GM18909 (cell line): Measurements from ENCODE around the gene IGHMBP2.
"Not testable (repeated sequence)": the region's sequence is repeated elsewhere in the genome, so short reads cannot be mapped to it uniquely, and the experiment has no call there.

Experiments
- ATAC-seq: cut with Tn5 transposase; IDR thresholded peaks from one replicate; pipeline ENCODE4 v1.9.1; 2021; ENCODE audit warnings: mild to moderate bottlenecking; ENCODE audit not compliant: unreplicated experiment, poor library complexity

Gene IGHMBP2

DNA sequence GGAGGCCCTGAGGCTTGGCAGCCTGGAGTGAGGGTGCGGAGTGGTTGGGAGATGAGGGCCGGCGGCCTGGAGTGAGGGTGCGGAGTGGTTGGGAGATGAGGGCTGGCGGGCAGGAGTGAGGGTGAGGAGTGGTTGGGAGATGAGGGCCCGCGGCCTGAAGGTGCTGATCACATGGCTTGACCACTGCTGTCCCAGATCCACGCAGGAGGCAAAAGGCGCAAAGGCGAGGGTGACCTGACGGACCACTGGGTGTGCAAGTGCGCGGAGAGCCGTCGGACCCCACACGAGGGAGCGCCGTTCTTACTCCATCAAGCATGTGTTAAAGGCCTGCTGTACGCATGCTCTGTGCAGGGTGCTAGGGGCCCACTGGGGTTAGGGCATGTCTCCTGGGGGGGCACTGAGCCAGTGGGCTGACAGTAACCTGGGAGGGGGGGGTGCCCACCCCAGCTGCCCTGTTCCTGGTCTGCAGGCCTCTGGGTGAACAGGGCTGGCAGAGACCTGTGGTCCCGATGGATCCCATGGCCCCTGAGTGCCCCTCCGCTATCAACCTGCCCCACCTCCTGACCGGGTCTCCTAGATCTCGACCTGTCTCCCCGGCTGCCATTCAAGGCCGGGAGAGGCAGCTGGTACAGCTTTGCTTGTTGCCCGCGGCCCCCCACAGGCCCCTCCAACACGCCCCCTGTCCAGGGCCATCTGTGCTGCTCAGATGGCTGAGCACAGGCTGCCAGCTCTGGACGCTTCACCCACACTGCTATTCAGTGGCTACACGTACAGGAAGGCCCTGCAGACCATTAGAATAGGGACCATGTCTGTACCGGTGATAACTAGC lies 56.0 kb downstream of the IGHMBP2 start:
- no peak for ATAC-seq

DNA sequence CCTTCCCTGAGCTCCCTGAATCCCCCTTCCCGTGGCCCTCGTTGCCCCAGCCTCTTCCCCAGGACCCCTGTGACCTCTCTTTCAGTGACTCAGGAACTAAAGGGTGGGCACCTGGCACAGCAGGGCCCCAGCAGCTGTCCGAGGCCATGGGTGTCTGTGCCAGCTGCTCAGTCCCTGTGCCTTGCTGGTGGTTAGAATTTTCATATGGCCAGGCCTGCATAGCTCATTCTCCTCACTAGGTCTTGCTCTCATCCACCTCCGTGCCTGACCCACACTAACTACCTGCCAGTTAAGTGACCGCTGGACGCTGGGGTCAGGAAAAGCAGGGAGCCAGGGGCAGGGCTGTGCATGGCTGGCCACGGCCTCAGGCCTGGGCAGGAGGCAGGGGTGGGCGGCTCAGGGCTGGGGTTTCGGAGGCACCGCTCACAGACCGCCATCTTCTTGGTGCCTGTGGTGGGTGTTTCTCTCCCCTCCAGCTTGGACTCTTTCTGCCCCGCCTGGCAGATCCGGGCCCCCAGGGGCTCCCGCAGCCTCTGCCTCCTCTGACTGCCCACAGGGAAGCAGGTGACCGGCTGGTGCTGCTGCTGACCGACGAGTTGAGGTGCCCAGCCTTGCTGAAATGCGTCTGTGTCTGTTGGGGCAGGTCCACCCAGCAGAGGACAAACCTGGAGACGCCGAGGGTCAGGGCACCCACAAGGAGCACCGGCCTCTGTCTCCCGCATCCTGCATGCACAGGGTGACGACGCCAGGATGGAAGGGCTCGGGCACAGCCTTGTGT lies 56.8 kb downstream of the IGHMBP2 start:
- ATAC-seq: no peak

DNA sequence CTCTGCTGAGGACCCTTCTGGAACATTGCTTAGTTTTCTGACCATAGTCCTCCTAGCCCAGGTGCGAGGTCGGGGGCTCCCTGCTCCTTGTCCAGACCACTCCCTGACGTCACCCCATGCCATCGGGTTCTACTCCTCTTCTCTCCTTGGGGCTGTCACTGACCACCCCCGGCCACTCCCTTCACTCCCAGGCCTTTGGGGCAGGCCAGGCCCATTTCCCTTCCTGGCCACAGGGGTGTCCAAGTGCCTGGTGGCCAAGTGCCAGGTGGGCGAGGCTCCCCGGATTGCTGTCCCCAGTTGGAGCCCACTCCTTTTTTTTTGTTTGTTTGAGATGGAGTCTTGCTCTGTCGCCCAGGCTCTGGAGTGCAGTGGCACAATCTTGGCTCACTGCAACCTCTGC lies 57.6 kb downstream of the IGHMBP2 start:
- ATAC-seq: no peak

DNA sequence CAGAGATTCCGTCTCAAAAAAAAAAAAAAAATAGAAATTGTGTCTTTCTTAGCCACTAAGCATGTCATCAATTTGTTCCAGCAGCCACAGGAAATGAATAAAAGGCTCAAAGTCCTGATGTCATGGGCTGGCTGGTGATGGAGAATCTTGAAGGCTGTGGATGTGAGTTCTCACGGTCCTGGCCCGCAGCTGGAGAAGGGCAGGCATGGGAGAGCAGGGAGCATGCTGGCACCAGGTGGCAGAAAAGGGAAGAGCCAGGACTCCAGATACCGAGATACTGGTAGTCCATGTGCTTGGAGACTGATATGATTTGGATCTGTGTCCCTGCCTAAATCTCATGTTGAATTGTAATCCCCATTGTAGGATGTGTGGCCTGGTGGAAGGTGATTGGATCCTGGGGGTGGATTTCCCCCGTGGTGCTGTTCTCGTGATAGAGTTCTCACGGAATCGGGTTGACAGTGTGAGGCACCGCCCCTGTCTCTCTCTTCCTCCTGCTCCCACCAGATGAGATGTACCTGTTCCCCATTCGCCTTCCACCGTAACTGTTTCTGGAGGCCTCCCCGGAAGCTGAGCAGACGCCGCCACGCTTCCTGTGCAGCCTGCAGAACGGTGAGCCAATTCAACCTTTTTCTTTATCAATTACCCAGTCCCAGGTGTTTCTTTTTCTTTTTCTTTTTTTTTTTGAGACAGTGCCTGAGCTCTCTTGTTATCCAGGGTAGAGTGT lies 59.0 kb downstream of the IGHMBP2 start:
- ATAC-seq: no peak

DNA sequence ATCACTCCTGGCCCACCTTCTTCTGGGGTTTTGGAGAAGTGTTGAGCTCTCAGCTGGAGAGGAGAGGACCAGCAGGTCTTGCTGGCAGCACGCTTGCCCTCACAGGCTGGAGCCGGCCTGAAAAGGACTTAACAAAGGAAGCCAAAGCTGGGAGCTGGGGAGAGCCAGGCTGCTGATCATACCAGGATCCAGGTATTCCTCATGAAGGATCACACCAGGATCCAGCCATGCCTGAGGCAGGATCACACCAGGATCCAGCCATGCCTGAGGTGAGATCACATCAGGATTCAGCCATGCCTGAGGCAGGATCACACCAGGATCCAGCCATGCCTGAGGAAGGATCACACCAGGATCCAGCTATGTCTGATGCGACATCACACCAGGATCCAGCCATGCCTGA lies 60.1 kb downstream of the IGHMBP2 start:
- ATAC-seq: no peak

- ATAC-seq: no peak
Observed at GRCh38 chr11:68965901-68966853, 62.5 kb downstream of the IGHMBP2 start.

GRCh38 chr11:68966894-68967780 lies 63.4 kb downstream of the IGHMBP2 start:
- no peak for ATAC-seq

DNA sequence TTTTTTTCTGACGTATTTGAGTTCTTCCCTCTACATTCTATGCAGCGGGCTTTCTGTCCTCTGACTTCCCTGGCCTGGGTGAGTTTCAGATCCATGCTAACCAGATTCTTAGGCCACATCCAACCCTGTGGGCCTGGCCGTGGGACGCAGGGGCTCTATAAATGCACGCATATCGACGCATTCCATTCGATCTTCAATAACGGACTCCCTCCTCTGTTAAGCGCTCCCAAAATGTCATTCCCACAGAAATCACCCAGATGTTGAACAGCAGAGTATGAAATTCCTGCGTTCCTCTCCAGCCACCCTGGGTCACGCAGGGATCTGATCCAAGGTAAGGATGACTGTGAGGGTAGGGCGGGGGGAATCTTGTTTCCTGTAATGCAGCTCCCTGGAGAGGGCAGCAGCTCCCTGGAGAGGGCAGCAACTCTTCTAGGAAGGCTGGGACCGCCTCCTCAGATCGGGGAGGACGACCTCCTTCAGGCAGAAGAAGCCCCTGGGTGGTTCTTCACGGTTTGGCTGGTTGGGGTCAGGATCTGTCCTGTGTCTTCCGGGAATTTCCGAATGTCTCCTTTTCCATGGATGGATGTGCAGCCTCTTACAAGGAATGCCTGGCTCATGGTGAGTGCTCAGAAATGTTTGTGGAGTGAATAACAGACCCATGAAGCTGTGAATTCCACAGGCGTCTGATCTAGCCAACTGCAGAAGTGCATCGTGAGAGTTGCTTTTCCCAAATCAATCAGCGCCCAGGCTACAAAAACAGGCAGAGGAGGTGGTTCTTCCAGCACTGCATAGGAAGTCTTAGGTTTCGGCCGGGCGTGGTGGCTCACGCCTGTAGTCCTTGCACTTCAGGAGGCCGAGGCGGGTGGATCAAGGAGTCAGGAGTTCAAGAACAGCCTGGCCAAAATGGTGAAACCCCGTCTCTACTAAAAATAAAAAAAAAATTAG lies 64.9 kb downstream of the IGHMBP2 start:
- no peak for ATAC-seq

DNA sequence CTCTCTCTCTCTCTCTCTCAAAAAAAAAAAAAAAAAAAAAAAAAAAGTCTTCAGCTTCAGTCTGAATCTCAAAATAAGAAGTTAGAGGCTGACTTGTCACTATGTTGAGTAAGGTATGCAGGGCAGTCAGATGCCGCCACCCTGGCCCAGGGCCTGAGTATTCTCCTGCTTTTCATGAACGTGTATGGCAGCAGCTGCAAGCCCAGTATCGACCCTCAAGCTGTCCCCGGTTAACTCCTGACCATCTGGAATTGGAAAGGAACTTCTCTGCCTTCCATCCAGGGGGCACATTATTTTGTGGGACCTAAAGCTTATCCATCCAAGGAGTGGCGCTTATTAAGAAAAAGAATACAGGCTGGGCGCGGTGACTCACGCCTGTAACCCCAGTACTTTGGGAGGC lies 65.7 kb downstream of the IGHMBP2 start:
- no peak for ATAC-seq

DNA sequence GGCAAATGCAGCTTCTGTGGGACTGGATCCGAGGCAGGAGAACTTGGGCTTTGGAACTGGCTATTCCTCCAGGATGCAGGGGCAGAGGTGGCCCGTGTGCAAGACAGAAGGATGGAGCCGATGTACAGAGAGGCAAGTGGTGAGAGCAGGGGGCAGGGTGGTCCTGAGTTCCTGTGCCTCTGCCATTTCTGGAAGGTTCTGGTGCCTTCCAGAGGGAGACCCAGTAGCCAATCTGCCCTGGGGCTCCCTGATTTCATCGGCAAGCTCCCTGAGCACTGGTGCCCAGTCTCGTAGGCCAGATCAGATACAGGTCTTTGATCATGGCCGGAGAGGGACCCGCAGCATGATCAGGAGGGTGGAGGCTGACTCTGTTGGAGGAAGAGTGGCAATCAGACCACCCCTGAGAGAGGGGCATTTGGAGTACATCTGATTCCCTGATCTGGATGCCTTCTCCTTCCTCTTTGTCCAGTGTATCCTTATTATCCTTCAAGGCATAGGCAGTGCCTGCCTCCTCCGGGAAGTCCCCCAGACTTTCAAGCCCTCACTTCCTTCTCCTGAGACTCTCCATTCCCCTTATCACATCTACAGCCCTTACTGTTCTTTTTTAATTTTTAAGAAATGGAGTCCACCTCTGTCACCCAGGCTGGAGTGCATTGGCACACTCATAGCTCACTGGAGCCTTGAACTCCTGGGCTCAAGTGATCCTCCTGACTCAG lies 67.4 kb downstream of the IGHMBP2 start:
- no peak for ATAC-seq

DNA sequence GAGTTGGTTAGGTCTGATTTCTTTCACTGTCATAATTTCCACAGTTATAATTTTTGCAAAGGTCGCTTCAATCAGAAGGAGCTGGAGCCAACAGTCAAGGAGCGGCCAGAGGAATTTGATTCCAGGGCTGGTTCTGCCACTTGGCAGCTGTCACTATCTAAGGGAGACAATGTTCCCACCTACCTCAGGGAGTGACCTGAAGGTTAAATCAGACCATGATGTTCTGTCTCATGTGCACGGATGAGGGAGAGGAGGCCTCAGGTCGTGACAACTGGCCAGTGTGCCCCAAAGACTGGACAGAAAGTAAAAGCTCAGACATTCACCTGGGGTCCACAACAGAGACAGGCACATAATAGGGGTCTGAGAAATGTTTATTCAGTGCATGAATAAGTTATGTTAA lies 69.5 kb downstream of the IGHMBP2 start:
- ATAC-seq: no peak

- not testable (repeated sequence) for ATAC-seq
Observed at GRCh38 chr11:68973706-68974105, 70.0 kb downstream of the IGHMBP2 start.

- no peak for ATAC-seq
Observed at GRCh38 chr11:68974421-68975194, 70.9 kb downstream of the IGHMBP2 start.

GRCh38 chr11:68976095-68976494 lies 72.4 kb downstream of the IGHMBP2 start:
- no peak for ATAC-seq

GRCh38 chr11:68976563-68976962 lies 72.9 kb downstream of the IGHMBP2 start:
- ATAC-seq: no peak

- no peak for ATAC-seq
Observed at GRCh38 chr11:68977781-68978625, 74.3 kb downstream of the IGHMBP2 start.
